ENCODE results near the gene KRT31. TPM values are rescaled to one million over a fixed set of nuclear protein-coding genes. Genes with fewer than 3 reads are reported as not detected.

KRT31 gene
- polyA plus RNA-seq, 1 of the 3 experiments (the other 2 are of a cell fraction) = 0.03 TPM

- Histone ChIP-seq H3K4me2 (no peak overlapping the region), H3K9me3 (no peaks in the 10 kb centered on the region), H2AFZ (ENCODE audit: low read depth) (no peak overlapping the region), H3K27me3 (ENCODE audit: insufficient read depth) (no peaks in the 10 kb centered on the region), H3K36me3 (replicated peaks in 1 of 2; ENCODE audit: control insufficient read depth in 1 of 2, insufficient read depth in 2 of 2, low read length in 1 of 2) (no peaks in the 10 kb centered on the region), H3K9me2 (no peaks in the 10 kb centered on the region), H3K27ac (ENCODE audit: low read depth in 2 of 2, low read length in 1 of 2) (no peak overlapping the region), H3K4me1 (ENCODE audit: control insufficient read depth in 1 of 2, insufficient read depth in 2 of 2, low read depth in 1 of 2, low read length in 1 of 2) (no peaks in the 10 kb centered on the region), H3K9ac (no peak overlapping the region), H3K4me3 (ENCODE audit: low read depth in 2 of 2, low read length in 1 of 2) (no peak overlapping the region), H3F3A (replicated peaks; ENCODE audit: insufficient read depth) (no peaks in the 10 kb centered on the region), H4K20me1 (ENCODE audit: insufficient read depth) (no peaks in the 10 kb centered on the region), H3K79me2 (ENCODE audit: insufficient read depth) (no peaks in the 10 kb centered on the region)
- 45% methylated on average over 5 of the region's 5 CpGs for WGBS (ENCODE audit: low lambda C conversion rate)
- CTCF ChIA-PET = interaction anchor here (1.3 kb wide), 1 partner anchor 29 kb away, joined by 5 read pairs; no protein-coding TSS in a partner anchor
- POLR2A ChIA-PET = no interaction called here
- TF ChIP-seq FOXJ3 (CRISPR knock-in tag; IDR thresholded peaks at IDR 0.05) = no peak
- TF ChIP-seq POLR2AphosphoS5 (IDR thresholded peaks at IDR 0.05; ENCODE audit: low read depth, low read length) = no peak
- TF ChIP-seq, protein P1, sequence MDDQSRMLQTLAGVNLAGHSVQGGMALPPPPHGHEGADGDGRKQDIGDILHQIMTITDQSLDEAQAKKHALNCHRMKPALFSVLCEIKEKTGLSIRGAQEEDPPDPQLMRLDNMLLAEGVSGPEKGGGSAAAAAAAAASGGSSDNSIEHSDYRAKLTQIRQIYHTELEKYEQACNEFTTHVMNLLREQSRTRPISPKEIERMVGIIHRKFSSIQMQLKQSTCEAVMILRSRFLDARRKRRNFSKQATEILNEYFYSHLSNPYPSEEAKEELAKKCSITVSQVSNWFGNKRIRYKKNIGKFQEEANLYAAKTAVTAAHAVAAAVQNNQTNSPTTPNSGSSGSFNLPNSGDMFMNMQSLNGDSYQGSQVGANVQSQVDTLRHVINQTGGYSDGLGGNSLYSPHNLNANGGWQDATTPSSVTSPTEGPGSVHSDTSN (IDR thresholded peaks at IDR 0.05) = no peak
- no peak for DNase-seq
Observed at GRCh38 chr17:41434415-41434814, 37.0 kb upstream of the KRT31 start.

DNA sequence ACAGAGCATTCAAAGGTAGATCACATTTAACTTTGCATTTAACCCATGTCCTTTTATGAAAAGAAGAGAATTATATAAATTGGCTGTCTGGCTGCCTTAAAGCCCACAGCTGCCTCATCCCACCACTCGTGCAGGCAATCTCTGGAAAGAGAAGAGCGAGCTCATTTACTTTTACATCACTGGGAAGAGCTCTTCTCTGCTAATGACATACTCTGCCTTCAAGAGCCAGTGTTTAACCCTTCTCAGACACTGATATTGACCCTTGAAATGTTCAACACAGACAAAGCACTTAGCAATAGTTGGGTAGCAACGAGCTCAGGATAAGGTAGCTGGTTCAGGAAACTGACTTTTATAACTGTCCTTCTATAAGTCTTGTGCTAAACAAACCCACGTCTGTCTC, 36.6 kb upstream of the KRT31 start:
- Histone ChIP-seq H3K27ac (ENCODE audit: low read depth in 2 of 2, low read length in 1 of 2) (no peak overlapping the region), H3K36me3 (replicated peaks in 1 of 2; ENCODE audit: control insufficient read depth in 1 of 2, insufficient read depth in 2 of 2, low read length in 1 of 2) (no peaks in the 10 kb centered on the region), H3K4me1 (ENCODE audit: control insufficient read depth in 1 of 2, insufficient read depth in 2 of 2, low read depth in 1 of 2, low read length in 1 of 2) (no peaks in the 10 kb centered on the region), H2AFZ (ENCODE audit: low read depth) (no peak overlapping the region), H3K9ac (no peak overlapping the region), H3K79me2 (ENCODE audit: insufficient read depth) (no peaks in the 10 kb centered on the region), H3K9me2 (no peaks in the 10 kb centered on the region), H3K4me2 (no peak overlapping the region), H3K27me3 (ENCODE audit: insufficient read depth) (no peaks in the 10 kb centered on the region), H3K9me3 (no peaks in the 10 kb centered on the region), H4K20me1 (ENCODE audit: insufficient read depth) (no peaks in the 10 kb centered on the region), H3K4me3 (ENCODE audit: low read depth in 2 of 2, low read length in 1 of 2) (no peak overlapping the region), H3F3A (replicated peaks; ENCODE audit: insufficient read depth) (no peaks in the 10 kb centered on the region)
- POLR2A ChIA-PET = no interaction called here
- 40% methylated on average over 4 of the region's 4 CpGs for WGBS (ENCODE audit: low lambda C conversion rate)
- no peak for DNase-seq
- CTCF ChIA-PET = interaction anchor here (0.6 to 1.3 kb wide), 2 partner anchors 29 to 78 kb away, joined by 3 to 5 read pairs; no protein-coding TSS in a partner anchor
- TF ChIP-seq TCF12 (IDR thresholded peaks at IDR 0.05) (no peak), NRF1 (IDR thresholded peaks at IDR 0.05; ENCODE audit: low read depth, low read length) (no peak), FOXJ3 (CRISPR knock-in tag; IDR thresholded peaks at IDR 0.05) (no peak)

DNA sequence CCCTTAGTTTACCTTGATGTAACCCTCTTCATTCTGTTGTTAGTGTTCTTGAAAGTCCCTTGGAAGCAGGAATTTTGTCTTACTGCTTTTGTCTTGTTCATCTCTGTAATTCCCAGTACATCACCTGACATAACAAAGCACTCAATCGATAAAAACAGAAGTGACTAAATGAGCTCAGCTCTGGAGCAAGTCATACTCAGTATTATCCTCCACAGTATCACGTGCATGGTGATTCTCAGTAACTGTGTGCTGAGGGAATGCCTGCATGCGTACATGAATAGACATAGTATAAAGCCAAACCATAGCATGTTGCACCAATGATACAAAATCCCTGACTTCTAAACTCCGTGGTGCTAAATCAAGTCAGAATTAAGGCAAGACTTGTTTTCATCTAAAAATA, 36.2 kb upstream of the KRT31 start:
- POLR2A ChIA-PET = no interaction called here
- TF ChIP-seq MXI1 (IDR thresholded peaks at IDR 0.05; ENCODE audit: low read depth, low read length) (no peak), RAD21 (IDR thresholded peaks at IDR 0.05; ENCODE audit: low read length) (no peak), NFIC (IDR thresholded peaks at IDR 0.05; ENCODE audit: borderline replicate concordance) (no peak), ZBTB33 (IDR thresholded peaks at IDR 0.05; ENCODE audit: borderline replicate concordance, low read depth) (no peak), GABPA (IDR thresholded peaks at IDR 0.05; ENCODE audit: low read depth) (no peak), TAF1 (IDR thresholded peaks at IDR 0.05; ENCODE audit: borderline replicate concordance, low read depth, low read length) (no peak), MEF2A (IDR thresholded peaks at IDR 0.05; ENCODE audit: borderline replicate concordance, low read depth) (no peak), EP300 (IDR thresholded peaks at IDR 0.05; ENCODE audit: borderline replicate concordance in 1 of 2, low read depth in 1 of 2, low read length in 1 of 2) (no peak), IRF3 (IDR thresholded peaks at IDR 0.05; ENCODE audit: low read depth, low read length) (no peak)
- TF ChIP-seq, protein P2, sequence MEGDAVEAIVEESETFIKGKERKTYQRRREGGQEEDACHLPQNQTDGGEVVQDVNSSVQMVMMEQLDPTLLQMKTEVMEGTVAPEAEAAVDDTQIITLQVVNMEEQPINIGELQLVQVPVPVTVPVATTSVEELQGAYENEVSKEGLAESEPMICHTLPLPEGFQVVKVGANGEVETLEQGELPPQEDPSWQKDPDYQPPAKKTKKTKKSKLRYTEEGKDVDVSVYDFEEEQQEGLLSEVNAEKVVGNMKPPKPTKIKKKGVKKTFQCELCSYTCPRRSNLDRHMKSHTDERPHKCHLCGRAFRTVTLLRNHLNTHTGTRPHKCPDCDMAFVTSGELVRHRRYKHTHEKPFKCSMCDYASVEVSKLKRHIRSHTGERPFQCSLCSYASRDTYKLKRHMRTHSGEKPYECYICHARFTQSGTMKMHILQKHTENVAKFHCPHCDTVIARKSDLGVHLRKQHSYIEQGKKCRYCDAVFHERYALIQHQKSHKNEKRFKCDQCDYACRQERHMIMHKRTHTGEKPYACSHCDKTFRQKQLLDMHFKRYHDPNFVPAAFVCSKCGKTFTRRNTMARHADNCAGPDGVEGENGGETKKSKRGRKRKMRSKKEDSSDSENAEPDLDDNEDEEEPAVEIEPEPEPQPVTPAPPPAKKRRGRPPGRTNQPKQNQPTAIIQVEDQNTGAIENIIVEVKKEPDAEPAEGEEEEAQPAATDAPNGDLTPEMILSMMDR (IDR thresholded peaks at IDR 0.05) = no peak
- TF ChIP-seq, protein P3, sequence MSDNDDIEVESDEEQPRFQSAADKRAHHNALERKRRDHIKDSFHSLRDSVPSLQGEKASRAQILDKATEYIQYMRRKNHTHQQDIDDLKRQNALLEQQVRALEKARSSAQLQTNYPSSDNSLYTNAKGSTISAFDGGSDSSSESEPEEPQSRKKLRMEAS (IDR thresholded peaks at IDR 0.05; ENCODE audit: low read depth) = no peak
- Histone ChIP-seq H3K27ac (ENCODE audit: low read depth in 2 of 2, low read length in 1 of 2) (no peak overlapping the region), H3K27me3 (ENCODE audit: insufficient read depth) (no peaks in the 10 kb centered on the region), H3K36me3 (replicated peaks in 1 of 2; ENCODE audit: control insufficient read depth in 1 of 2, insufficient read depth in 2 of 2, low read length in 1 of 2) (no peaks in the 10 kb centered on the region), H4K20me1 (ENCODE audit: insufficient read depth) (no peaks in the 10 kb centered on the region), H3K4me2 (no peak overlapping the region), H3F3A (replicated peaks; ENCODE audit: insufficient read depth) (no peaks in the 10 kb centered on the region), H3K9ac (no peak overlapping the region), H2AFZ (ENCODE audit: low read depth) (no peak overlapping the region), H3K4me3 (ENCODE audit: low read depth in 2 of 2, low read length in 1 of 2) (no peak overlapping the region), H3K9me3 (no peaks in the 10 kb centered on the region), H3K79me2 (ENCODE audit: insufficient read depth) (no peaks in the 10 kb centered on the region), H3K4me1 (ENCODE audit: control insufficient read depth in 1 of 2, insufficient read depth in 2 of 2, low read depth in 1 of 2, low read length in 1 of 2) (no peaks in the 10 kb centered on the region), H3K9me2 (no peaks in the 10 kb centered on the region)
- 33% methylated on average over 4 of the region's 4 CpGs for WGBS (ENCODE audit: low lambda C conversion rate)
- CTCF ChIA-PET = interaction anchor here (0.6 to 1.3 kb wide), 2 partner anchors 28 to 78 kb away, joined by 3 to 5 read pairs; no protein-coding TSS in a partner anchor
- DNase-seq = no peak
